GM12878 (cell line): Measurements from ENCODE around the gene TBXAS1. TPM values are rescaled to one million over a fixed set of nuclear protein-coding genes. Genes with fewer than 3 reads are reported as not detected.

Source experiments
- ATAC-seq: fragments of 200-7000 bp; cut with Tn5 transposase; 3 replicates; pipeline ENCODE4 v1.9.1; 2020; ENCODE audit warnings: mild to moderate bottlenecking, moderate library complexity
- BruUV-seq: library from RNA; stranded (reverse); fragments of 400-500 nt; replicated peaks from 2 replicates; lab custom pipeline; 2021; lab: Mats Ljungman, UMichigan
- CTCF ChIA-PET: fragments of 300-600 bp; sonication (Branson Sonifier 250); formaldehyde crosslinking; extraction: SDS; loops from one replicate; lab custom pipeline; 2021; ENCODE audit warnings: inconsistent platforms; lab: Yijun Ruan, JAX
- POLR2A ChIA-PET: fragments of 350-600 bp; formaldehyde crosslinking; extraction: SDS; loops from one replicate; lab custom pipeline; 2021; ENCODE audit warnings: inconsistent platforms; lab: Charles Lee
- RAD21 ChIA-PET: fragments of 300-600 bp; sonication (Branson Sonifier 250); formaldehyde crosslinking; loops from one replicate; lab custom pipeline; 2023; ENCODE audit warnings: antibody characterized with exemption; ENCODE audit not compliant: unreplicated experiment; lab: Charles Lee
- SMC1A ChIA-PET: fragments of 300-600 bp; sonication (Branson Sonifier 250); formaldehyde crosslinking; loops from one replicate; lab custom pipeline; 2023; ENCODE audit not compliant: unreplicated experiment, uncharacterized antibody; lab: Charles Lee
- DNase-seq: peaks from one replicate; pipeline ENCODE4 v3.0.0-alpha.2; 2011; ENCODE audit warnings: low read depth, low spot score
- FAIRE-seq: peaks from 3 replicates; lab custom pipeline; 2011; peaks lifted over from hg19 to GRCh38; lab: Jason Lieb, UNC
- H2AFZ ChIP-seq: 2 replicates; pipeline ENCODE4 v1.6.0; 2011; ENCODE audit warnings: low read depth, low read length, control low read depth; ENCODE audit not compliant: control insufficient read depth
- H3K27ac ChIP-seq: 2 replicates; pipeline ENCODE4 v1.5.1; 2011; ENCODE audit warnings: control low read depth; ENCODE audit not compliant: control insufficient read depth, insufficient read depth
- H3K27me3 ChIP-seq, 2 experiments: replicated peaks in 1 of 2; 2 replicates each; pipeline versions ENCODE4 v1.6.0 to v1.6.1; 2011; ENCODE audit warnings: low read length in 1 of 2; ENCODE audit not compliant: control insufficient read depth in 2 of 2, insufficient read depth in 2 of 2
- H3K36me3 ChIP-seq, 2 experiments: 2 replicates each; pipeline ENCODE4 v1.5.1; 2011; ENCODE audit warnings: low read length in 1 of 2; ENCODE audit not compliant: control insufficient read depth in 2 of 2, insufficient read depth in 2 of 2
- H3K4me1 ChIP-seq: 2 replicates; pipeline ENCODE4 v1.6.1; 2011; ENCODE audit warnings: mild to moderate bottlenecking, low read length, moderate library complexity, mixed read lengths; ENCODE audit not compliant: control insufficient read depth, insufficient read depth
- H3K4me2 ChIP-seq: 2 replicates; pipeline ENCODE4 v1.6.0; 2011; ENCODE audit warnings: control low read depth; ENCODE audit not compliant: control insufficient read depth, insufficient read depth
- H3K4me3 ChIP-seq: fragments of 200-600 bp; sonication (generic); 2 replicates; pipeline ENCODE4 v1.5.1; 2016
- H3K79me2 ChIP-seq: 2 replicates; pipeline ENCODE4 v1.6.0; 2011; ENCODE audit warnings: low read length; ENCODE audit not compliant: control insufficient read depth, insufficient read depth
- H3K9ac ChIP-seq: 2 replicates; pipeline ENCODE4 v1.8.0; 2011; ENCODE audit warnings: low read length, control low read depth, mixed read lengths; ENCODE audit not compliant: control insufficient read depth, insufficient read depth
- H3K9me3 ChIP-seq: replicated peaks from 3 replicates; pipeline ENCODE4 v1.5.1; 2011; ENCODE audit warnings: mild to moderate bottlenecking, low read length; ENCODE audit not compliant: control insufficient read depth, insufficient read depth
- H4K20me1 ChIP-seq: 2 replicates; pipeline ENCODE4 v1.6.0; 2011; ENCODE audit not compliant: control insufficient read depth, insufficient read depth
- BCL3 ChIP-seq: IDR thresholded peaks from 2 replicates; pipeline ENCODE4 v1.6.1; 2011; ENCODE audit warnings: borderline replicate concordance, low read depth, mild to moderate bottlenecking, moderate library complexity, low read length; ENCODE audit not compliant: insufficient read depth, poor library complexity, severe bottlenecking
- CBX5 ChIP-seq: sonication (generic); IDR thresholded peaks from 2 replicates; pipeline ENCODE4 v1.6.1; 2016; ENCODE audit warnings: low read depth, moderate library complexity, mild to moderate bottlenecking, inconsistent platforms
- IKZF2 ChIP-seq, 2 experiments: fragments of 450-650 bp; IDR thresholded peaks; 2 replicates each; pipeline ENCODE4 v1.6.1; 2017; ENCODE audit warnings: mild to moderate bottlenecking in 2 of 2, moderate library complexity in 2 of 2
- IRF4 ChIP-seq: IDR thresholded peaks from 2 replicates; pipeline ENCODE4 v1.6.1; 2011; ENCODE audit warnings: low read depth, low read length
- MYB ChIP-seq: fragments of 150-350 bp; IDR thresholded peaks from 2 replicates; pipeline ENCODE4 v1.6.1; 2014; ENCODE audit warnings: mild to moderate bottlenecking, low read depth, low read length, borderline replicate concordance
- PRDM15 ChIP-seq: fragments of 450-650 bp; formaldehyde crosslinking; IDR thresholded peaks from 2 replicates; pipeline ENCODE4 v1.4.0; 2020; ENCODE audit warnings: mild to moderate bottlenecking, moderate library complexity
- SREBF2 ChIP-seq: IDR thresholded peaks from 2 replicates; pipeline ENCODE4 v1.6.1; 2012; ENCODE audit warnings: mild to moderate bottlenecking, low read length
- TCF7 ChIP-seq: IDR thresholded peaks from 2 replicates; pipeline ENCODE4 v1.6.1; 2014; ENCODE audit warnings: antibody characterized with exemption, borderline replicate concordance
- YBX1 ChIP-seq: fragments of 450-650 bp; IDR thresholded peaks from 2 replicates; pipeline ENCODE4 v1.6.1; 2016; ENCODE audit warnings: antibody characterized with exemption
- ZBED1 ChIP-seq: IDR thresholded peaks from 2 replicates; pipeline ENCODE4 v1.6.1; 2016; ENCODE audit warnings: borderline replicate concordance
- ZZZ3 ChIP-seq: IDR thresholded peaks from 2 replicates; pipeline ENCODE4 v1.6.1; 2011; ENCODE audit warnings: low read depth; ENCODE audit not compliant: control insufficient read depth, insufficient read length
- WGBS: methylation state at CpG from one replicate; pipeline ENCODE4 v1.1.6; 2016; ENCODE audit warnings: low lambda C conversion rate; ENCODE audit not compliant: insufficient replicate concordance, insufficient coverage; ENCODE audit errors: missing lambda C conversion rate; 5-methylcytosine and 5-hydroxymethylcytosine counted together
- in situ Hi-C: fragments of 300-500 bp; cut with MboI; formaldehyde crosslinking; loops from 9 replicates; pipeline ENCODE4 v1.14.3; 2018; ENCODE audit warnings: mixed read lengths
- intact Hi-C: fragments of 100-400 bp; cut with micrococcal nuclease; formaldehyde crosslinking; loops from one replicate; pipeline ENCODE4 v1.14.2; 2022; ENCODE audit not compliant: unreplicated experiment
- polyA plus RNA-seq, 11 experiments: library from polyadenylated mRNA; depleted of rRNA in 4 of 11; unstranded in 6 of 11; stranded (reverse) in 5 of 11; fragments of >200 nt; fragmentation: Nextera tagmentation in 4 of 11; fragmentation: Illumina TruSeq in 1 of 11; extraction: Ambion mirVana in 4 of 11; extraction: Trizol in 1 of 11; gene quantifications; 1 replicate in 1 of 11; 2 replicates in 10 of 11; pipeline versions ENCODE4 v1.2.1 to v1.2.3, GENCODE V29; 2011 to 2016; ENCODE audit warnings: inconsistent platforms in 2 of 11, missing spikeins in 2 of 11, low read depth in 1 of 11
- total RNA-seq, 4 experiments: library from RNA; depleted of rRNA in 3 of 4; stranded (reverse); fragments of >200 nt in 3 of 4; fragmentation: Illumina TruSeq in 1 of 4; extraction: Trizol in 1 of 4; gene quantifications; 2 replicates each; pipeline versions ENCODE4 v1.2.1 to v1.2.3, GENCODE V29; 2013 to 2021
- TF ChIP-seq, protein P1 (sequence below): IDR thresholded peaks from 2 replicates; pipeline ENCODE4 v1.6.1; 2012; ENCODE audit warnings: low read depth, low read length, improper control_type of control experiment

Gene TBXAS1
- total and polyA plus RNA-seq, 10 of the 15 experiments (the other 5 are each of a cell fraction or from before 2014, with no cell fraction given), result 1.5 to 32.7 (median 16.3) TPM

DNA sequence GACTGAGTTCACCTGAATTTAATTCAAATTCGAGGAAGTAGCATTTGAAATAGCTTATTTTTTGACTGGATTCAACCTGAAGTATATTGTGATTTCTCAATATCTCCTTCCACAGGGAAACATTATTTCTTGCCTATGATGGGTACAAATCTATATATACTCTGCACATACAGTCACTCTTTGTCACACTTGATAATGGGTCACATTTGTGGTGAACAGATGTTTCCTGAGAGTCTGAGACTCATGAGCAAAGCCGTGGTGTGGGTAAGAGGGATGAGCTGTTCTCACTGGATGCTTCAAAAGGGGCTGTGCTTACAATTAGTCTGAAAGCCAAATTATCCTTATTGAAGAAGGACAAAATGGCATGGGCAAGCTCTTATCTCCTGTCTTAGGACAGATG, 18.0 kb upstream of the TBXAS1 start:
- Histone ChIP-seq H3K36me3 (no peaks in the 10 kb centered on the region), H3K27me3 (no peaks in the 10 kb centered on the region; a peak in 1 of 4 replicates), H3K27ac (no peak overlapping the region), H3K9me3 (no peaks in the 10 kb centered on the region; the same call in 1 of the 3 replicates), H4K20me1 (no peaks in the 10 kb centered on the region), H3K9ac (no peak overlapping the region), H3K4me1 (no peaks in the 10 kb centered on the region), H3K4me3 (no peak overlapping the region), H3K4me2 (no peak overlapping the region), H2AFZ (no peak overlapping the region), H3K79me2 (no peaks in the 10 kb centered on the region)
- ChIA-PET RAD21 (no interaction called here), SMC1A (interaction anchor here (0.8 to 1.7 kb wide), 4 partner anchors 12 to 164 kb away, joined by 3 to 5 read pairs (median 4); no protein-coding TSS in a partner anchor), POLR2A (no interaction called here), CTCF (interaction anchor here (0.8 to 1.5 kb wide), 3 partner anchors 19 to 209 kb away, joined by 3 read pairs; no protein-coding TSS in a partner anchor)
- WGBS, result 15% methylated on average over 2 of the region's 2 CpGs
- BruUV-seq, result no TSS peak
- in situ Hi-C loops, result no loop called here
- intact Hi-C loops, result no loop called here
- ATAC-seq (no peak), FAIRE-seq (no peak), DNase-seq (no peak)
- TF ChIP-seq TCF7 (no peak), SREBF2 (no peak), ZZZ3 (no peak), MYB (no peak), YBX1 (no peak), CBX5 (no peak)

- no peaks in the 10 kb centered on the region for H3K79me2 ChIP-seq
- intact Hi-C loops (no loop called here), in situ Hi-C loops (no loop called here)
- ATAC-seq, result no peak
- ChIA-PET RAD21 (no interaction called here), SMC1A (no interaction called here), POLR2A (no interaction called here), CTCF (no interaction called here)
- 87% methylated on average over 6 of the region's 6 CpGs for WGBS
- H3K27ac ChIP-seq, result no peak overlapping the region
- H3K4me1 ChIP-seq, result no peaks in the 10 kb centered on the region
- FAIRE-seq, result no peak
- H3K4me2 ChIP-seq, result no peak overlapping the region
- no peaks in the 10 kb centered on the region; the same call in 1 of the 3 replicates for H3K9me3 ChIP-seq
- H2AFZ ChIP-seq, result no peak overlapping the region
- H3K36me3 ChIP-seq, result no peaks in the 10 kb centered on the region
- no peaks in the 10 kb centered on the region for H4K20me1 ChIP-seq
- no peaks in the 10 kb centered on the region; a peak in 2 of 4 replicates for H3K27me3 ChIP-seq
- no TSS peak for BruUV-seq
- H3K9ac ChIP-seq, result no peak overlapping the region
- H3K4me3 ChIP-seq, result no peak overlapping the region
- no peak for DNase-seq
- TF ChIP-seq IRF4 (no peak), ZBED1 (no peak), PRDM15 (CRISPR knock-in tag) (no peak), IKZF2 (IDR thresholded peaks at IDR 0.05) (no peak), TCF7 (no peak), BCL3 (no peak)
- TF ChIP-seq, protein P1, sequence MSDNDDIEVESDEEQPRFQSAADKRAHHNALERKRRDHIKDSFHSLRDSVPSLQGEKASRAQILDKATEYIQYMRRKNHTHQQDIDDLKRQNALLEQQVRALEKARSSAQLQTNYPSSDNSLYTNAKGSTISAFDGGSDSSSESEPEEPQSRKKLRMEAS, result no peak
Measured at GRCh38 chr7:139813151-139813550, 15.9 kb upstream of the TBXAS1 start.
